ENCODE data around the gene PTPRD. TPM values are rescaled to one million over a fixed set of nuclear protein-coding genes. Genes with fewer than 3 reads are reported as not detected.

PTPRD gene
- total RNA-seq, 1 experiment from 2014 or later: 69.6 TPM

GRCh38 chr9:8567963-8568579, 2044.7 kb downstream of the PTPRD start:
- Mint-ChIP-seq H3K9me3 (no peaks in the 10 kb centered on the region), H3K27ac (no peak overlapping the region), H3K4me3 (no peak overlapping the region), H3K36me3 (no peaks in the 10 kb centered on the region), H3K27me3 (ENCODE audit: low read depth) (no peaks in the 10 kb centered on the region), H3K4me1 (no peaks in the 10 kb centered on the region)
- ChIA-PET CTCF (no interaction called here), POLR2A (no interaction called here)
- DNase-seq (ENCODE audit: low spot score): no peak
- ATAC-seq: no peak
- TF ChIP-seq FOXK1 (CRISPR knock-in tag; IDR thresholded peaks at IDR 0.05): no peak
- TF ChIP-seq TEAD1 (CRISPR knock-in tag; IDR thresholded peaks at IDR 0.05): no peak
- no peak for TF ChIP-seq AR (CRISPR knock-in tag; IDR thresholded peaks at IDR 0.05)
- TF ChIP-seq E2F5 (CRISPR knock-in tag; IDR thresholded peaks at IDR 0.05): no peak
- TF ChIP-seq RORB (CRISPR knock-in tag; IDR thresholded peaks at IDR 0.05): no peak
- no peak for TF ChIP-seq ELF4 (CRISPR knock-in tag; IDR thresholded peaks at IDR 0.05; ENCODE audit: low read depth)
- TF ChIP-seq ZSCAN18 (CRISPR knock-in tag; IDR thresholded peaks at IDR 0.05): no peak
- TF ChIP-seq NR2C2 (CRISPR knock-in tag; IDR thresholded peaks at IDR 0.05): no peak
- TF ChIP-seq SMAD4 (CRISPR knock-in tag; IDR thresholded peaks at IDR 0.05): no peak
- TF ChIP-seq IRF2 (CRISPR knock-in tag; IDR thresholded peaks at IDR 0.05; ENCODE audit: borderline replicate concordance, low read depth): no peak
- no peak for TF ChIP-seq ZNF263 (CRISPR knock-in tag; IDR thresholded peaks at IDR 0.05; ENCODE audit: low read depth)
- TF ChIP-seq FOXP1 (CRISPR knock-in tag; IDR thresholded peaks at IDR 0.05; ENCODE audit: borderline replicate concordance): no peak
- TF ChIP-seq CREM (CRISPR knock-in tag; IDR thresholded peaks at IDR 0.05): no peak
- no peak for TF ChIP-seq FOXJ3 (CRISPR knock-in tag; IDR thresholded peaks at IDR 0.05; ENCODE audit: borderline replicate concordance)
- no peak for TF ChIP-seq ZNF121 (CRISPR knock-in tag; IDR thresholded peaks at IDR 0.05)
- no peak for TF ChIP-seq OVOL2 (CRISPR knock-in tag; IDR thresholded peaks at IDR 0.05; ENCODE audit: borderline replicate concordance)
- no peak for TF ChIP-seq ZBTB43 (CRISPR knock-in tag; IDR thresholded peaks at IDR 0.05)
- no peak for TF ChIP-seq TP53 (CRISPR knock-in tag; IDR thresholded peaks at IDR 0.05)
- no peak for TF ChIP-seq TCF7 (CRISPR knock-in tag; IDR thresholded peaks at IDR 0.05; ENCODE audit: low read depth)
- TF ChIP-seq PRRX2 (CRISPR knock-in tag; IDR thresholded peaks at IDR 0.05): no peak

GRCh38 chr9:8564960-8565359, 2047.8 kb downstream of the PTPRD start:
- POLR2A ChIA-PET: interaction anchor here (0.6 kb wide), 1 partner anchor 33 kb away, joined by 3 read pairs; no protein-coding TSS in a partner anchor
- ATAC-seq: no peak
- H3K36me3 Mint-ChIP-seq: no peaks in the 10 kb centered on the region
- H3K4me3 Mint-ChIP-seq: no peak overlapping the region
- CTCF ChIA-PET: no interaction called here
- no peak for DNase-seq (ENCODE audit: low spot score)
- H3K9me3 Mint-ChIP-seq: no peaks in the 10 kb centered on the region
- no peaks in the 10 kb centered on the region for H3K27me3 Mint-ChIP-seq (ENCODE audit: low read depth)
- H3K4me1 Mint-ChIP-seq: peaks cover 12% of the 10 kb centered on the region
- TF ChIP-seq GRHL2 (CRISPR knock-in tag; IDR thresholded peaks at IDR 0.05; ENCODE audit: insufficient replicate concordance, severe bottlenecking) (no peak), FOXJ3 (CRISPR knock-in tag; IDR thresholded peaks at IDR 0.05; ENCODE audit: borderline replicate concordance) (no peak), SMAD4 (CRISPR knock-in tag; IDR thresholded peaks at IDR 0.05) (no peak), TEAD4 (CRISPR knock-in tag; IDR thresholded peaks at IDR 0.05) (no peak), ZNF671 (CRISPR knock-in tag; IDR thresholded peaks at IDR 0.05) (no peak), NFATC4 (CRISPR knock-in tag; IDR thresholded peaks at IDR 0.05) (no peak), PREB (CRISPR knock-in tag; IDR thresholded peaks at IDR 0.05; ENCODE audit: borderline replicate concordance) (no peak), MXD4 (CRISPR knock-in tag; IDR thresholded peaks at IDR 0.05; ENCODE audit: borderline replicate concordance) (no peak)
- H3K27ac Mint-ChIP-seq: no peak overlapping the region
